H1 (cell line): ENCODE data around the gene FAHD1. TPM values are rescaled to one million over a fixed set of nuclear protein-coding genes. Genes with fewer than 3 reads are reported as not detected.

ENCODE experiments used
- HDAC2 ChIP-seq, 2 experiments: fragments of 300-600 bp in 1 of 2; sonication (generic) in 1 of 2; IDR thresholded peaks; 2 replicates each; pipeline ENCODE4 v1.6.1; 2011 to 2012; ENCODE audit warnings: low read depth in 2 of 2, low read length in 2 of 2, mild to moderate bottlenecking in 2 of 2, moderate library complexity in 2 of 2, borderline replicate concordance in 1 of 2, inconsistent platforms in 1 of 2
- POU5F1 ChIP-seq: IDR thresholded peaks from 2 replicates; pipeline ENCODE4 v1.6.1; 2011; ENCODE audit warnings: low read depth, mild to moderate bottlenecking, low read length, moderate library complexity
- polyA plus RNA-seq, 7 experiments: library from polyadenylated mRNA; depleted of rRNA in 3 of 7; stranded (reverse) in 5 of 7; unstranded in 2 of 7; fragments of >200 nt in 5 of 7; fragments of 200-250 nt in 2 of 7; gene quantifications; 1 replicate in 5 of 7; 2 replicates in 1 of 7; 4 replicates in 1 of 7; pipeline versions ENCODE4 v1.2.1 to v1.2.3, GENCODE V29; 2011 to 2013; ENCODE audit warnings: missing spikeins in 2 of 7, mixed read lengths in 2 of 7
- total RNA-seq: library from RNA; stranded (reverse); fragmentation: NEBNext Ultra II Directional; extraction: Animal tissue kit (Norgen Biotek cat#: 25700); gene quantifications from 2 replicates; pipeline ENCODE4 v1.2.1, GENCODE V29; 2021

The FAHD1 gene
- total and polyA plus RNA-seq, 2 of the 8 experiments (the other 6 are each of a cell fraction or from before 2014, with no cell fraction given) = 20.4 to 31.9 TPM

GRCh38 chr16:1790611-1791255, 36.3 kb upstream of the FAHD1 start (continued):
- TF ChIP-seq HDAC2 (IDR thresholded peaks at IDR 0.05; ENCODE audit: borderline replicate concordance in 1 of 2, low read depth in 2 of 2, low read length in 2 of 2) (no peak), POU5F1 (no peak)
